IPS DF 19.7 (cell line): Measurements from ENCODE around the gene HMG20B.
"Not testable (repeated sequence)": the region's sequence is repeated elsewhere in the genome, so short reads cannot be mapped to it uniquely, and the experiment has no call there.

Experiments used
- DNase-seq: peaks from one replicate; pipeline ENCODE4 v3.0.0-alpha.2; 2013; ENCODE audit warnings: low read depth, low spot score

HMG20B gene

GRCh38 chr19:3572855-3573161, at the start of gene HMG20B:
HMG20B (plus strand) TSS chr19:3572944; CDS start chr19:3573310, 366 bp downstream.
- no peak for DNase-seq

GRCh38 chr19:3523361-3524077, 49.2 kb upstream of the HMG20B start:
- no peak for DNase-seq

GRCh38 chr19:3524078-3524842, 48.5 kb upstream of the HMG20B start:
- no peak for DNase-seq

- no peak for DNase-seq
These were observed 47.8 kb upstream of the HMG20B start for GRCh38 chr19:3524904-3525451.

GRCh38 chr19:3526507-3527237, 46.1 kb upstream of the HMG20B start:
- DNase-seq: no peak

GRCh38 chr19:3527238-3527910, 45.4 kb upstream of the HMG20B start:
- no peak for DNase-seq

- DNase-seq: no peak
These were observed 44.7 kb upstream of the HMG20B start for GRCh38 chr19:3528080-3528479.

GRCh38 chr19:3528539-3529211, 44.1 kb upstream of the HMG20B start:
- no peak for DNase-seq

GRCh38 chr19:3529299-3529698, 43.4 kb upstream of the HMG20B start:
- not testable (repeated sequence) for DNase-seq

- DNase-seq: no peak
These were observed 42.4 kb upstream of the HMG20B start for GRCh38 chr19:3530389-3530788.

- DNase-seq: no peak
These were observed 41.0 kb upstream of the HMG20B start for GRCh38 chr19:3531716-3532115.

GRCh38 chr19:3532154-3532786, 40.5 kb upstream of the HMG20B start:
- no peak for DNase-seq

GRCh38 chr19:3533033-3533432, 39.7 kb upstream of the HMG20B start:
- DNase-seq: no peak

GRCh38 chr19:3533563-3534216, 39.1 kb upstream of the HMG20B start:
- DNase-seq: no peak

- no peak for DNase-seq
These were observed 38.1 kb upstream of the HMG20B start for GRCh38 chr19:3534375-3535234.

GRCh38 chr19:3535235-3535535, 37.6 kb upstream of the HMG20B start:
- no peak for DNase-seq

- DNase-seq: no peak
These were observed 37.2 kb upstream of the HMG20B start for GRCh38 chr19:3535563-3535965.

- no peak for DNase-seq
These were observed 36.8 kb upstream of the HMG20B start for GRCh38 chr19:3535981-3536380.

GRCh38 chr19:3536429-3537100, 36.2 kb upstream of the HMG20B start:
- no peak for DNase-seq
